Measurements from ENCODE around the gene C10orf105. TPM values are rescaled to one million over a fixed set of nuclear protein-coding genes. Genes with fewer than 3 reads are reported as not detected.

Gene C10orf105
- total and polyA plus RNA-seq, 2 donors from 2014 or later: 0.35 TPM; not detected in 1

DNA sequence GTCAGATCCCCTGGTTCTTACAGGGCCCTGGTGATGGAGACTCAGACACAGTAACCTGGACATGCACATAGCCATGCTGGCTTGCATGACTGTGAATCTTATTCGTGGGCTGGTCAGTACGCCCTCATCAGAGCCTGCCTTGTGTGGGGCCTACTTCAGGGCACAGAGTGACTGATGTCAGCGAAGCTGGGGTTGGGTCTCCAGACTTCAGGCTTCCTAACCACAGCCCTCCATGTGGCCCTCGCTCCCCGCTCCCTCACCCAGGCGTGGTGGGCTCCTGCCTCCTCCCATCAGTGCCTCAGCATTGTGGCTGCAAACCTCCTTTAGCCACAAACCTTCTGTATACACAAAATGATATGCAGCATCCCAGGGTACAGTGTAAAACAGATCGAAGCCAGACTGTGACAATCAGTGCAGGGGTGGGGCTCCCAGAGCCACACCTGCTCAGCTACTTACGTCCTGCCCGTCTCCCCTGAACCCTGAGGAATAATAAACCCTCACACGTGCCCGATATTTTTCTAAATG lies 7.1 kb upstream of the C10orf105 start:
- Histone ChIP-seq H3K36me3 (ENCODE audit: control insufficient read depth in 2 of 3, insufficient read depth in 3 of 3, low read length in 3 of 3) (no peaks in the 10 kb centered on the region), H3K27me3 (ENCODE audit: control insufficient read depth, insufficient read depth, low read length) (no peaks in the 10 kb centered on the region), H3K4me3 (ENCODE audit: low read length in 3 of 3) (no peak overlapping the region), H3K9me3 (ENCODE audit: control insufficient read depth in 2 of 3, insufficient read depth in 1 of 3, low read length in 3 of 3) (no peaks in the 10 kb centered on the region), H3K27ac (ENCODE audit: low read depth in 2 of 2, low read length in 2 of 2) (peak overlapping the region in 1 of 2 donors; percentile 58), H3K9ac (ENCODE audit: low read length in 3 of 3) (no peak overlapping the region), H3K4me1 (ENCODE audit: control insufficient read depth in 2 of 3, insufficient read depth in 2 of 3, low read depth in 1 of 3, low read length in 3 of 3) (peaks cover 4 to 26% (median 15%) of the 10 kb centered on the region in 3 donors)
- TF ChIP-seq, protein P1, sequence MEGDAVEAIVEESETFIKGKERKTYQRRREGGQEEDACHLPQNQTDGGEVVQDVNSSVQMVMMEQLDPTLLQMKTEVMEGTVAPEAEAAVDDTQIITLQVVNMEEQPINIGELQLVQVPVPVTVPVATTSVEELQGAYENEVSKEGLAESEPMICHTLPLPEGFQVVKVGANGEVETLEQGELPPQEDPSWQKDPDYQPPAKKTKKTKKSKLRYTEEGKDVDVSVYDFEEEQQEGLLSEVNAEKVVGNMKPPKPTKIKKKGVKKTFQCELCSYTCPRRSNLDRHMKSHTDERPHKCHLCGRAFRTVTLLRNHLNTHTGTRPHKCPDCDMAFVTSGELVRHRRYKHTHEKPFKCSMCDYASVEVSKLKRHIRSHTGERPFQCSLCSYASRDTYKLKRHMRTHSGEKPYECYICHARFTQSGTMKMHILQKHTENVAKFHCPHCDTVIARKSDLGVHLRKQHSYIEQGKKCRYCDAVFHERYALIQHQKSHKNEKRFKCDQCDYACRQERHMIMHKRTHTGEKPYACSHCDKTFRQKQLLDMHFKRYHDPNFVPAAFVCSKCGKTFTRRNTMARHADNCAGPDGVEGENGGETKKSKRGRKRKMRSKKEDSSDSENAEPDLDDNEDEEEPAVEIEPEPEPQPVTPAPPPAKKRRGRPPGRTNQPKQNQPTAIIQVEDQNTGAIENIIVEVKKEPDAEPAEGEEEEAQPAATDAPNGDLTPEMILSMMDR (IDR thresholded peaks at IDR 0.05; ENCODE audit: borderline replicate concordance, extremely low read depth, insufficient read depth): no peak
- DNase-seq (no peak), FAIRE-seq (no peak)
- intact Hi-C loops (cut with DNase I): no loop called here

DNA sequence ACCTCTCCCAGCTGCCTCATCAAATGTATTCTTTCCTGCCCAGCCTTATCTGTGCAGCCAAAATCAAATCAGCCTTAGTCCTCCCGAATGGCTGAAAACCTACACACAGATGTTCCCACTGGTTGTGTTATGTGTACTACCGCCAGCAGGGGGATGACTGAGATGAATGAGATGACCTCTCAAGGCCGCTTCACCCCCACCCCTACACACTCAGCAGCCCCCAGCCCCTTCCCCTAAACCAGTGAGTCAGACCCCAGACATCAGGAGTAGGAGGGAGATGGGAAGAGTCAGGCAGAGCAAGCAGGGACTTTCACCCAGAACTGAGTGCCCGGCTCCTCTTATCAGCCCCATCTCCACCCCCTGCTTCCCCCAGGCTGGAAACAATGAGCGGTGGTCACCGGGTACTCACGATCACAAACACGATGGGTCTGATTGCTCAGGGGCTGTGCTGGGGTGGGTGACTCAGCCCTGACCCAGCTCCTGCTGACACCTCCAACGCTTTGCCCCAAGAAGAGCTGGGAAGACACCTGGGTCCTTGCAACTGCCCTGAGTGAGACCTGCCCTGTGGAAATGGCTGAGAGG lies 6.5 kb upstream of the C10orf105 start:
- TF ChIP-seq, protein P1 (IDR thresholded peaks at IDR 0.05; ENCODE audit: borderline replicate concordance, extremely low read depth, insufficient read depth): peak; percentile 12
- Histone ChIP-seq H3K27ac (ENCODE audit: low read depth in 2 of 2, low read length in 2 of 2) (no peak overlapping the region), H3K36me3 (ENCODE audit: control insufficient read depth in 2 of 3, insufficient read depth in 3 of 3, low read length in 3 of 3) (no peaks in the 10 kb centered on the region), H3K4me1 (ENCODE audit: control insufficient read depth in 2 of 3, insufficient read depth in 2 of 3, low read depth in 1 of 3, low read length in 3 of 3) (peaks cover 4 to 26% (median 15%) of the 10 kb centered on the region in 3 donors), H3K9me3 (ENCODE audit: control insufficient read depth in 2 of 3, insufficient read depth in 1 of 3, low read length in 3 of 3) (no peaks in the 10 kb centered on the region), H3K4me3 (ENCODE audit: low read length in 3 of 3) (no peak overlapping the region), H3K9ac (ENCODE audit: low read length in 3 of 3) (no peak overlapping the region), H3K27me3 (ENCODE audit: control insufficient read depth, insufficient read depth, low read length) (no peaks in the 10 kb centered on the region)
- DNase-seq: no peak
- intact Hi-C loops (cut with DNase I): no loop called here
- no peak for FAIRE-seq

DNA sequence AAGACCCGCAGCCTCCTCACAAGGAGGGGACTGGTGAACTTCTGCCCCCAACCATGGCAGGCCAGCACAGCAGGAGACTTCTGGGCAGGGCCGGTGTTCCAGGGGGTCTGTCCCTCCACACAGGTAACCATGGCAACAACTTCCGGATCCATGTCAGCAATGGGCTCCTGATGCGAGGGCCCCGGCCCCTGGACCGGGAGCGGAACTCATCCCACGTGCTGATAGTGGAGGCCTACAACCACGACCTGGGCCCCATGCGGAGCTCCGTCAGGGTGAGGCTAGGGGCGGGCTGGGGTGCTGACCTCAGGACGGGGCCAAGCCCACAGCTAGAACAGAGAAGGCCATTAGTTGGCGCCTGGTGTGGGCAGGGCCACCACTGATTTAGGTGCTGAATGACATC lies 5.7 kb upstream of the C10orf105 start:
- H3K9ac ChIP-seq (ENCODE audit: low read length in 3 of 3): no peak overlapping the region
- H3K4me3 ChIP-seq (ENCODE audit: low read length in 3 of 3): no peak overlapping the region
- TF ChIP-seq, protein P1 (IDR thresholded peaks at IDR 0.05; ENCODE audit: borderline replicate concordance, extremely low read depth, insufficient read depth): no peak
- DNase-seq (no peak), FAIRE-seq (no peak)
- no peaks in the 10 kb centered on the region for H3K9me3 ChIP-seq (ENCODE audit: control insufficient read depth in 2 of 3, insufficient read depth in 1 of 3, low read length in 3 of 3)
- intact Hi-C loops (cut with DNase I): no loop called here
- H3K4me1 ChIP-seq (ENCODE audit: control insufficient read depth in 2 of 3, insufficient read depth in 2 of 3, low read depth in 1 of 3, low read length in 3 of 3): peaks cover 4 to 26% (median 15%) of the 10 kb centered on the region in 3 donors
- H3K27me3 ChIP-seq (ENCODE audit: control insufficient read depth, insufficient read depth, low read length): no peaks in the 10 kb centered on the region
- no peaks in the 10 kb centered on the region for H3K36me3 ChIP-seq (ENCODE audit: control insufficient read depth in 2 of 3, insufficient read depth in 3 of 3, low read length in 3 of 3)
- no peak overlapping the region for H3K27ac ChIP-seq (ENCODE audit: low read depth in 2 of 2, low read length in 2 of 2)
